IMR-90 (cell line): ENCODE results near the gene OR10R2. TPM values are rescaled to one million over a fixed set of nuclear protein-coding genes. Genes with fewer than 3 reads are reported as not detected.

Experiments
- ATAC-seq: fragments of 200-7000 bp; cut with Tn5 transposase; 2 replicates; pipeline ENCODE4 v1.9.1; 2020; ENCODE audit warnings: low read depth, mild to moderate bottlenecking, moderate library complexity
- BruUV-seq: library from RNA; stranded (reverse); fragments of 400-500 nt; replicated peaks from 2 replicates; lab custom pipeline; 2021; lab: Mats Ljungman, UMichigan
- CTCF ChIA-PET: fragments of 300-600 bp; formaldehyde crosslinking; extraction: SDS; loops from one replicate; lab custom pipeline; 2021; ENCODE audit warnings: antibody characterized with exemption; lab: Yijun Ruan, JAX
- POLR2A ChIA-PET: fragments of 300-600 bp; sonication (Branson Sonifier 250); formaldehyde crosslinking; loops from one replicate; lab custom pipeline; 2022; ENCODE audit warnings: antibody characterized with exemption; ENCODE audit not compliant: unreplicated experiment; lab: Charles Lee
- DNase-seq: peaks from one replicate; pipeline ENCODE4 v3.0.0; 2013
- H2AFZ ChIP-seq: replicated peaks from 2 replicates; pipeline ENCODE3; 2013; ENCODE audit warnings: low read length, mild to moderate bottlenecking; ENCODE audit not compliant: poor library complexity
- H2AK5ac ChIP-seq: 2 replicates; pipeline ENCODE4 v1.6.1; 2013; ENCODE audit warnings: low read depth, low read length, inconsistent platforms
- H2AK9ac ChIP-seq: replicated peaks from 2 replicates; pipeline ENCODE3; 2013; ENCODE audit warnings: mild to moderate bottlenecking, low read depth, low read length, moderate library complexity; ENCODE audit not compliant: poor library complexity
- H2BK120ac ChIP-seq: 2 replicates; pipeline ENCODE4 v1.6.1; 2013; ENCODE audit warnings: low read depth, low read length, inconsistent platforms
- H2BK15ac ChIP-seq: 3 replicates; pipeline ENCODE4 v1.6.1; 2013; ENCODE audit warnings: low read depth, low read length, inconsistent platforms
- H2BK20ac ChIP-seq: 2 replicates; pipeline ENCODE4 v1.6.1; 2013; ENCODE audit warnings: low read depth, mild to moderate bottlenecking, inconsistent platforms, low read length, moderate library complexity
- H2BK5ac ChIP-seq: 2 replicates; pipeline ENCODE4 v1.6.1; 2013; ENCODE audit warnings: mild to moderate bottlenecking, low read depth, low read length, inconsistent platforms; ENCODE audit not compliant: poor library complexity, severe bottlenecking
- H3K14ac ChIP-seq: replicated peaks from 2 replicates; pipeline ENCODE4 v1.6.1; 2013; ENCODE audit warnings: low read depth, low read length, inconsistent platforms
- H3K18ac ChIP-seq: 2 replicates; pipeline ENCODE4 v1.6.1; 2013; ENCODE audit warnings: low read depth, low read length, control low read depth
- H3K23ac ChIP-seq: 2 replicates; pipeline ENCODE4 v1.6.1; 2013; ENCODE audit warnings: low read depth, low read length, inconsistent platforms
- H3K27ac ChIP-seq: 2 replicates; pipeline ENCODE4 v1.5.1; 2013; ENCODE audit warnings: mild to moderate bottlenecking, control low read depth, low read length; ENCODE audit not compliant: insufficient read depth
- H3K27me3 ChIP-seq: 2 replicates; pipeline ENCODE4 v1.6.1; 2013; ENCODE audit warnings: low read length; ENCODE audit not compliant: control insufficient read depth, insufficient read depth
- H3K36me3 ChIP-seq: 2 replicates; pipeline ENCODE4 v1.6.1; 2013; ENCODE audit warnings: low read length, mixed read lengths; ENCODE audit not compliant: control insufficient read depth, insufficient read depth
- H3K4ac ChIP-seq: 2 replicates; pipeline ENCODE4 v1.6.1; 2013; ENCODE audit warnings: low read depth, low read length, inconsistent platforms
- H3K4me1 ChIP-seq: 2 replicates; pipeline ENCODE4 v1.6.1; 2013; ENCODE audit warnings: low read length, mixed read lengths; ENCODE audit not compliant: control insufficient read depth, insufficient read depth
- H3K4me2 ChIP-seq: 2 replicates; pipeline ENCODE4 v1.6.1; 2013; ENCODE audit warnings: low read depth, mild to moderate bottlenecking, control low read depth, low read length, moderate library complexity
- H3K4me3 ChIP-seq: 2 replicates; pipeline ENCODE4 v1.5.1; 2013; ENCODE audit warnings: low read depth, mild to moderate bottlenecking, control low read depth, low read length, moderate library complexity; ENCODE audit not compliant: insufficient read depth
- H3K56ac ChIP-seq: 2 replicates; pipeline ENCODE4 v1.6.1; 2013; ENCODE audit warnings: low read length, inconsistent platforms; ENCODE audit not compliant: insufficient read depth; ENCODE audit errors: extremely low read depth
- H3K79me1 ChIP-seq, 2 experiments: 2 replicates each; pipeline ENCODE4 v1.6.1; 2013; ENCODE audit warnings: low read length in 2 of 2, inconsistent platforms in 1 of 2, low read depth in 1 of 2
- H3K9ac ChIP-seq: 2 replicates; pipeline ENCODE4 v1.6.1; 2013; ENCODE audit warnings: low read depth, low read length, control low read depth
- H3K9me1 ChIP-seq: 2 replicates; pipeline ENCODE4 v1.6.1; 2013; ENCODE audit warnings: low read length, inconsistent platforms; ENCODE audit not compliant: insufficient read depth
- H3K9me3 ChIP-seq: 2 replicates; pipeline ENCODE4 v1.6.1; 2013; ENCODE audit warnings: low read length; ENCODE audit not compliant: control insufficient read depth, insufficient read depth
- H4K20me1 ChIP-seq: 2 replicates; pipeline ENCODE4 v1.6.1; 2013; ENCODE audit warnings: low read length, inconsistent platforms; ENCODE audit not compliant: insufficient read depth
- H4K5ac ChIP-seq: 2 replicates; pipeline ENCODE4 v1.6.1; 2013; ENCODE audit warnings: mild to moderate bottlenecking, low read depth, low read length, control low read depth
- H4K8ac ChIP-seq, 2 experiments: 2 replicates each; pipeline ENCODE4 v1.6.1; 2013; ENCODE audit warnings: low read depth in 2 of 2, low read length in 2 of 2, control low read depth in 1 of 2, inconsistent platforms in 1 of 2
- H4K91ac ChIP-seq: 2 replicates; pipeline ENCODE4 v1.6.1; 2013; ENCODE audit warnings: low read depth, low read length, inconsistent platforms; ENCODE audit not compliant: insufficient read depth
- BHLHE40 ChIP-seq: fragments of 150-350 bp; IDR thresholded peaks from 2 replicates; pipeline ENCODE4 v1.6.1; 2016; ENCODE audit warnings: mild to moderate bottlenecking, low read depth, low read length
- CEBPB ChIP-seq: IDR thresholded peaks from 2 replicates; pipeline ENCODE4 v1.6.1; 2012; ENCODE audit warnings: low read depth, low read length, improper control_type of control experiment
- CHD1 ChIP-seq: IDR thresholded peaks from 2 replicates; pipeline ENCODE4 v1.6.1; 2012; ENCODE audit warnings: low read depth, low read length, improper control_type of control experiment
- FOS ChIP-seq: fragments of 150-350 bp; IDR thresholded peaks from 2 replicates; pipeline ENCODE4 v1.6.1; 2016; ENCODE audit warnings: low read depth, low read length
- MAZ ChIP-seq: IDR thresholded peaks from 2 replicates; pipeline ENCODE4 v1.6.1; 2012; ENCODE audit warnings: low read depth, mild to moderate bottlenecking, low read length, improper control_type of control experiment, moderate library complexity, borderline replicate concordance
- MXI1 ChIP-seq: IDR thresholded peaks from 2 replicates; pipeline ENCODE4 v1.6.1; 2012; ENCODE audit warnings: low read depth, mild to moderate bottlenecking, low read length, moderate library complexity, borderline replicate concordance
- NFE2L2 ChIP-seq: fragments of 150-350 bp; IDR thresholded peaks from 2 replicates; pipeline ENCODE4 v1.6.1; 2016; ENCODE audit warnings: low read depth, mild to moderate bottlenecking, low read length
- POLR2A ChIP-seq: IDR thresholded peaks from 2 replicates; pipeline ENCODE4 v1.6.1; 2012; ENCODE audit warnings: mild to moderate bottlenecking, low read depth, low read length
- RAD21 ChIP-seq: IDR thresholded peaks from 2 replicates; pipeline ENCODE4 v1.6.1; 2012; ENCODE audit warnings: low read length, improper control_type of control experiment
- RCOR1 ChIP-seq: IDR thresholded peaks from 2 replicates; pipeline ENCODE4 v1.6.1; 2012; ENCODE audit warnings: mild to moderate bottlenecking, low read length, improper control_type of control experiment; ENCODE audit not compliant: insufficient replicate concordance
- RFX5 ChIP-seq: IDR thresholded peaks from 2 replicates; pipeline ENCODE4 v1.8.0; 2012; ENCODE audit warnings: low read depth, mild to moderate bottlenecking, low read length, moderate library complexity
- WGBS, 2 experiments: methylation state at CpG; one replicate each; pipeline versions ENCODE4 v1.1.5 to v1.1.7; 2013; ENCODE audit warnings: missing lambda C conversion rate in 2 of 2; ENCODE audit not compliant: insufficient read length in 1 of 2; ENCODE audit errors: extremely low coverage in 2 of 2; 5-methylcytosine and 5-hydroxymethylcytosine counted together
- dilution Hi-C: fragments of 300-500 bp; cut with HindIII; formaldehyde crosslinking; loops from one replicate; pipeline ENCODE4 v1.14.3; 2018; ENCODE audit warnings: low sequenced_read_pairs; ENCODE audit not compliant: unreplicated experiment
- in situ Hi-C: fragments of 300-500 bp; cut with MboI; formaldehyde crosslinking; loops from 3 replicates; pipeline ENCODE4 v1.14.3; 2019; ENCODE audit warnings: low sequenced_read_pairs, inconsistent platforms, mixed read lengths
- intact Hi-C: fragments of 100-400 bp; cut with micrococcal nuclease; formaldehyde crosslinking; loops from 2 replicates; pipeline ENCODE4 v1.10.0; 2022
- polyA plus RNA-seq, 3 experiments: library from polyadenylated mRNA; depleted of rRNA; stranded (reverse); fragments of >200 nt; gene quantifications; 2 replicates each; pipeline ENCODE4 v1.2.3, GENCODE V29; 2012; ENCODE audit warnings: low replicate concordance in 1 of 3
- total RNA-seq: library from RNA; depleted of rRNA; stranded (reverse); fragments of >200 nt; gene quantifications from 2 replicates; pipeline ENCODE4 v1.2.3, GENCODE V29; 2012
- TF ChIP-seq, protein P1 (sequence below): fragments of 150-350 bp; IDR thresholded peaks from 2 replicates; pipeline ENCODE4 v1.6.1; 2017; ENCODE audit warnings: mild to moderate bottlenecking, antibody characterized with exemption, low read length, low read depth
- TF ChIP-seq, protein P2 (sequence below): conservative IDR thresholded peaks from 2 replicates; pipeline ENCODE4 v1.5.1; 2012; ENCODE audit warnings: mild to moderate bottlenecking, low read depth, low read length, improper control_type of control experiment
- TF ChIP-seq, protein P3 (sequence below): fragments of 150-350 bp; IDR thresholded peaks from 2 replicates; pipeline ENCODE4 v1.6.1; 2016; ENCODE audit warnings: low read depth, mild to moderate bottlenecking, low read length, moderate library complexity, borderline replicate concordance

The OR10R2 gene
- total and polyA plus RNA-seq, 2 of the 4 experiments (the other 2 are of a cell fraction), result not detected

DNA sequence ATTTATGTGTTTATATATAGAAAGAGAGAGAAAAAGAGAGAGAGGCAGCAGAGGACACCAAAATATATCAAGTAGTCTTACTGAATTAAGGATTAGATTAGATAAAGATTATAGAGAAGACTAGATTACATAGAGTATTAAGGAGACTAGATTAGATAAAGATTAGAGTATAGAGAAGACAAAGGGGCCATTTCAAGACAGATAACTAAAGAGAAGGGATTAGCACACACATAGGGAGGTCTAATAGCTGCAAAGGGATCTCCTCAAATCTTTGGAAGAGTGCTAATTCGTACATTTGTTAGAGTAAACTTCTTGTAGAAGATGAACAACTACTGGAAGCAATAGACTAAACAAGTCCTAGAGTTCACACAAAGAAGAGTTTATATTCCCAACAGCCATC, 48.0 kb downstream of the OR10R2 start:
- H4K5ac ChIP-seq, result no peak overlapping the region
- no peak overlapping the region for H4K8ac ChIP-seq
- no peak overlapping the region for H4K91ac ChIP-seq
- no peaks in the 10 kb centered on the region for H3K9me1 ChIP-seq
- H2BK120ac ChIP-seq, result no peak overlapping the region
- H2AK9ac ChIP-seq, result no peak overlapping the region
- H3K4me3 ChIP-seq, result no peak overlapping the region
- in situ Hi-C loops, result no loop called here
- no CpG with 5 or more reads among the region's 1 CpG for WGBS, 2 experiments
- no peak overlapping the region for H2BK20ac ChIP-seq
- no peaks in the 10 kb centered on the region for H3K36me3 ChIP-seq
- H3K79me1 ChIP-seq, result no peaks in the 10 kb centered on the region
- no peaks in the 10 kb centered on the region for H3K9me3 ChIP-seq
- dilution Hi-C loops, result no loop called here
- H3K4me1 ChIP-seq, result no peaks in the 10 kb centered on the region
- no peak overlapping the region for H3K23ac ChIP-seq
- no peak overlapping the region for H3K4ac ChIP-seq
- H2AK5ac ChIP-seq, result no peak overlapping the region
- intact Hi-C loops, result loop anchor here (10.0 kb wide), 2 partner anchors 555 kb away; partner anchors contain the start of gene AIM2
- no TSS peak for BruUV-seq
- H3K27me3 ChIP-seq, result no peaks in the 10 kb centered on the region
- no peak overlapping the region for H3K9ac ChIP-seq
- no peak overlapping the region for H2BK15ac ChIP-seq
- H3K14ac ChIP-seq, result no peak overlapping the region
- H2BK5ac ChIP-seq, result no peak overlapping the region
- ATAC-seq (no peak), DNase-seq (no peak)
- no peak for TF ChIP-seq BHLHE40
- no peak for TF ChIP-seq RFX5
- no peak for TF ChIP-seq NFE2L2
- no peak for TF ChIP-seq MAZ
- no peak for TF ChIP-seq RCOR1
- no peak for TF ChIP-seq FOS
- no peak for TF ChIP-seq CEBPB
- TF ChIP-seq, protein P1, sequence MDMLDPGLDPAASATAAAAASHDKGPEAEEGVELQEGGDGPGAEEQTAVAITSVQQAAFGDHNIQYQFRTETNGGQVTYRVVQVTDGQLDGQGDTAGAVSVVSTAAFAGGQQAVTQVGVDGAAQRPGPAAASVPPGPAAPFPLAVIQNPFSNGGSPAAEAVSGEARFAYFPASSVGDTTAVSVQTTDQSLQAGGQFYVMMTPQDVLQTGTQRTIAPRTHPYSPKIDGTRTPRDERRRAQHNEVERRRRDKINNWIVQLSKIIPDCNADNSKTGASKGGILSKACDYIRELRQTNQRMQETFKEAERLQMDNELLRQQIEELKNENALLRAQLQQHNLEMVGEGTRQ, result no peak
- TF ChIP-seq CHD1, result no peak
- no peak for TF ChIP-seq MXI1
- no peak for TF ChIP-seq POLR2A
- TF ChIP-seq, protein P2, sequence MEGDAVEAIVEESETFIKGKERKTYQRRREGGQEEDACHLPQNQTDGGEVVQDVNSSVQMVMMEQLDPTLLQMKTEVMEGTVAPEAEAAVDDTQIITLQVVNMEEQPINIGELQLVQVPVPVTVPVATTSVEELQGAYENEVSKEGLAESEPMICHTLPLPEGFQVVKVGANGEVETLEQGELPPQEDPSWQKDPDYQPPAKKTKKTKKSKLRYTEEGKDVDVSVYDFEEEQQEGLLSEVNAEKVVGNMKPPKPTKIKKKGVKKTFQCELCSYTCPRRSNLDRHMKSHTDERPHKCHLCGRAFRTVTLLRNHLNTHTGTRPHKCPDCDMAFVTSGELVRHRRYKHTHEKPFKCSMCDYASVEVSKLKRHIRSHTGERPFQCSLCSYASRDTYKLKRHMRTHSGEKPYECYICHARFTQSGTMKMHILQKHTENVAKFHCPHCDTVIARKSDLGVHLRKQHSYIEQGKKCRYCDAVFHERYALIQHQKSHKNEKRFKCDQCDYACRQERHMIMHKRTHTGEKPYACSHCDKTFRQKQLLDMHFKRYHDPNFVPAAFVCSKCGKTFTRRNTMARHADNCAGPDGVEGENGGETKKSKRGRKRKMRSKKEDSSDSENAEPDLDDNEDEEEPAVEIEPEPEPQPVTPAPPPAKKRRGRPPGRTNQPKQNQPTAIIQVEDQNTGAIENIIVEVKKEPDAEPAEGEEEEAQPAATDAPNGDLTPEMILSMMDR, result no peak
- TF ChIP-seq, protein P3, sequence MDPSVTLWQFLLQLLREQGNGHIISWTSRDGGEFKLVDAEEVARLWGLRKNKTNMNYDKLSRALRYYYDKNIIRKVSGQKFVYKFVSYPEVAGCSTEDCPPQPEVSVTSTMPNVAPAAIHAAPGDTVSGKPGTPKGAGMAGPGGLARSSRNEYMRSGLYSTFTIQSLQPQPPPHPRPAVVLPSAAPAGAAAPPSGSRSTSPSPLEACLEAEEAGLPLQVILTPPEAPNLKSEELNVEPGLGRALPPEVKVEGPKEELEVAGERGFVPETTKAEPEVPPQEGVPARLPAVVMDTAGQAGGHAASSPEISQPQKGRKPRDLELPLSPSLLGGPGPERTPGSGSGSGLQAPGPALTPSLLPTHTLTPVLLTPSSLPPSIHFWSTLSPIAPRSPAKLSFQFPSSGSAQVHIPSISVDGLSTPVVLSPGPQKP, result no peak
- TF ChIP-seq RAD21, result no peak
- H4K20me1 ChIP-seq, result no peaks in the 10 kb centered on the region
- ChIA-PET CTCF (no interaction called here), POLR2A (no interaction called here)
- no peak overlapping the region for H2AFZ ChIP-seq
- H3K4me2 ChIP-seq, result no peak overlapping the region
- no peak overlapping the region for H3K18ac ChIP-seq
- no peak overlapping the region for H3K27ac ChIP-seq
- H3K56ac ChIP-seq, result no peak overlapping the region
